K562 (cell line): ENCODE measurements around the gene TMC6. TPM values are rescaled to one million over a fixed set of nuclear protein-coding genes. Genes with fewer than 3 reads are reported as not detected.

ENCODE experiments used
- ATF1 ChIP-seq, 2 experiments: fragments of 450-650 bp in 1 of 2; IDR thresholded peaks; 2 replicates each; pipeline ENCODE4 v1.6.1; 2016; ENCODE audit warnings: missing compliant biosample characterization in 1 of 2, missing genetic modification characterization in 1 of 2
- BACH1 ChIP-seq: fragments of 200-800 bp; sonication (Bioruptor generic); IDR thresholded peaks from 2 replicates; pipeline ENCODE4 v1.6.1; 2016; ENCODE audit warnings: missing genetic modification characterization, missing compliant biosample characterization
- CHD1 ChIP-seq: fragments of 200-600 bp; sonication (generic); IDR thresholded peaks from one replicate; pipeline ENCODE4 v1.6.1; 2012; ENCODE audit warnings: mild to moderate bottlenecking, moderate library complexity, low read length, inconsistent platforms
- ETS2 ChIP-seq: IDR thresholded peaks from 2 replicates; pipeline ENCODE4 v1.6.1; 2016; ENCODE audit warnings: borderline replicate concordance, missing genetic modification characterization, mild to moderate bottlenecking, moderate library complexity, missing compliant biosample characterization; ENCODE audit not compliant: poor library complexity, severe bottlenecking
- HDAC8 ChIP-seq: fragments of 450-650 bp; IDR thresholded peaks from 2 replicates; pipeline ENCODE4 v1.6.1; 2016; ENCODE audit warnings: mild to moderate bottlenecking, missing genetic modification characterization, moderate library complexity, missing compliant biosample characterization
- MCM5 ChIP-seq: fragments of 450-650 bp; IDR thresholded peaks from 2 replicates; pipeline ENCODE4 v1.6.1; 2016; ENCODE audit warnings: low read depth
- MCM7 ChIP-seq, 2 experiments: fragments of 450-650 bp; IDR thresholded peaks; 2 replicates each; pipeline ENCODE4 v1.6.1; 2016 to 2018
- NCOR1 ChIP-seq: fragments of 450-650 bp; IDR thresholded peaks from 2 replicates; pipeline ENCODE4 v1.6.1; 2016; ENCODE audit warnings: mild to moderate bottlenecking, moderate library complexity
- NFATC3 ChIP-seq: fragments of 450-650 bp; IDR thresholded peaks from 2 replicates; pipeline ENCODE4 v1.6.1; 2017; ENCODE audit warnings: mild to moderate bottlenecking
- SMAD3 ChIP-seq: fragments of 450-650 bp; formaldehyde crosslinking; conservative IDR thresholded peaks from 2 replicates; pipeline ENCODE4 v1.4.0; 2020; ENCODE audit warnings: mild to moderate bottlenecking
- TAF15 ChIP-seq: fragments of 200-400 bp; formaldehyde crosslinking; IDR thresholded peaks from 2 replicates; pipeline ENCODE4 v1.6.1; 2017; ENCODE audit warnings: mild to moderate bottlenecking, low read depth, low read length, moderate library complexity
- ZC3H4 ChIP-seq: sonication (generic); formaldehyde crosslinking; IDR thresholded peaks from 2 replicates; pipeline ENCODE4 v1.9.0; 2021; ENCODE audit warnings: missing genetic modification reagents, borderline replicate concordance
- ZFPM2 ChIP-seq: fragments of 250-450 bp; sonication (Bioruptor Pico); IDR thresholded peaks from 2 replicates; pipeline ENCODE4 v1.5.1; 2022; ENCODE audit warnings: mild to moderate bottlenecking
- ZNF140 ChIP-seq: fragments of 250-450 bp; sonication (Bioruptor Pico); IDR thresholded peaks from 2 replicates; pipeline ENCODE4 v1.8.0; 2021; ENCODE audit warnings: moderate library complexity, mild to moderate bottlenecking, inconsistent platforms
- polyA plus RNA-seq, 8 experiments: library from polyadenylated mRNA; depleted of rRNA in 4 of 8; stranded (reverse) in 5 of 8; unstranded in 3 of 8; fragments of >200 nt; fragmentation: Nextera tagmentation in 2 of 8; fragmentation: Illumina TruSeq in 1 of 8; extraction: Ambion mirVana in 2 of 8; extraction: Trizol in 1 of 8; gene quantifications; 2 replicates each; pipeline versions ENCODE4 v1.2.1 to v1.2.3, GENCODE V29; 2011 to 2014; ENCODE audit warnings: inconsistent platforms in 1 of 8, missing spikeins in 1 of 8
- total RNA-seq, 7 experiments: library from RNA; depleted of rRNA in 6 of 7; stranded (reverse); fragments of >200 nt in 6 of 7; fragmentation: Illumina TruSeq in 2 of 7; extraction: Trizol in 2 of 7; gene quantifications; 2 replicates each; pipeline versions ENCODE4 v1.2.1 to v1.2.3, GENCODE V29; 2011 to 2021; ENCODE audit warnings: low replicate concordance in 1 of 7
- TF ChIP-seq, protein P1 (sequence below): fragments of 250-450 bp; sonication (Bioruptor Pico); IDR thresholded peaks from 2 replicates; pipeline ENCODE4 v1.8.0; 2022; ENCODE audit warnings: moderate library complexity, mild to moderate bottlenecking, inconsistent platforms
- TF ChIP-seq, protein P2 (sequence below), 2 experiments: fragments of 450-650 bp in 1 of 2; IDR thresholded peaks; 2 replicates each; pipeline ENCODE4 v1.6.1; 2011 to 2017; ENCODE audit warnings: low read depth in 2 of 2, antibody characterized with exemption in 1 of 2, borderline replicate concordance in 1 of 2, low read length in 1 of 2, mild to moderate bottlenecking in 1 of 2, mixed read lengths in 1 of 2; ENCODE audit not compliant: control insufficient read depth in 1 of 2
- TF ChIP-seq, protein P3 (sequence below), 2 experiments: fragments of 450-650 bp; formaldehyde crosslinking in 1 of 2; IDR thresholded peaks; 2 replicates each; pipeline versions ENCODE4 v1.4.0 to v1.6.1; 2014 to 2020; ENCODE audit warnings: mild to moderate bottlenecking in 2 of 2, borderline replicate concordance in 1 of 2, low read depth in 1 of 2

Gene TMC6
- total and polyA plus RNA-seq, 9 of the 15 experiments (the other 6 are each of a cell fraction or from before 2014, with no cell fraction given): 4.1 to 351 (median 66.9) TPM

DNA sequence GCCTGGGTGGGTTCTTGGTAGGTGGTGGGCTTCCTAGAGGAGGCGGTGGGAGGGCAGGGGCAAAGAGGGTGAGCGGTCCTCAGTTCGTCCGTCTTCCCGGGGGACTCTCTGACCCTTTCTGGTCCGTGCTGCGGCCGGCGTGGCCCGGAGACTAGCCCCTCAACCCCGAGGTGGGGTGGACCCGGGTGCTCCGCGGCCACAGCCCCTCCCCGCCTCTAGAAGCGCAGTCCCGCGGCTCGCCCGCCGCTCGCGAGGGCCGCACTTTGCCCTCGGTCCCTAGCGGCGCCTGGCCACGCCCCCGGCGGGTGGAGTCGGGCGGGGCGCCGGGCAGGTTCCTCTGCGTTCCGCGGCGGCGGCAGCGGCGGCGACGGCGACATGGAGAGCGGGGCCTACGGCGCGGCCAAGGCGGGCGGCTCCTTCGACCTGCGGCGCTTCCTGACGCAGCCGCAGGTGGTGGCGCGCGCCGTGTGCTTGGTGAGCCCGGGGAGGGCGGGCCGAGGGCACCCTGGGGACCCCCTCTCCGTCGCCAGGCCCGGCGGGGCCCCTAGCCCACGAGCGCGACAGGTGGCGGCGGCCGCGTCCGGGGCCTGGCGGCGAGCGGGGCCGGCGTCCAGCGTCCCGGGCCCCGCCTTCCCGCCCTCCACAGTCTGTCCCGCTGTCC, 39.8 kb upstream of the TMC6 start, which contains the start of gene SYNGR2 (continued):
- TF ChIP-seq ETS2 (tag) (no peak), NCOR1 (no peak), ZFPM2 (no peak), BACH1 (tag) (no peak), HDAC8 (tag) (no peak), CHD1 (no peak), MCM7 (IDR thresholded peaks at IDR 0.05) (no peak), NFATC3 (no peak), ZNF140 (CRISPR knock-in tag) (no peak), SMAD3 (CRISPR knock-in tag) (no peak), TAF15 (no peak), ZC3H4 (CRISPR knock-in tag) (no peak), ATF1 (CRISPR knock-in tag; IDR thresholded peaks at IDR 0.05) (no peak), ATF1 (tag; IDR thresholded peaks at IDR 0.05) (peak; percentile 38; the same call in 1 of the 2 replicates), MCM5 (no peak)
- TF ChIP-seq, protein P1, sequence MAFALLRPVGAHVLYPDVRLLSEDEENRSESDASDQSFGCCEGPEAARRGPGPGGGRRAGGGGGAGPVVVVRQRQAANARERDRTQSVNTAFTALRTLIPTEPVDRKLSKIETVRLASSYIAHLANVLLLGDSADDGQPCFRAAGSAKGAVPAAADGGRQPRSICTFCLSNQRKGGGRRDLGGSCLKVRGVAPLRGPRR (CRISPR knock-in tag): no peak
- TF ChIP-seq, protein P2, sequence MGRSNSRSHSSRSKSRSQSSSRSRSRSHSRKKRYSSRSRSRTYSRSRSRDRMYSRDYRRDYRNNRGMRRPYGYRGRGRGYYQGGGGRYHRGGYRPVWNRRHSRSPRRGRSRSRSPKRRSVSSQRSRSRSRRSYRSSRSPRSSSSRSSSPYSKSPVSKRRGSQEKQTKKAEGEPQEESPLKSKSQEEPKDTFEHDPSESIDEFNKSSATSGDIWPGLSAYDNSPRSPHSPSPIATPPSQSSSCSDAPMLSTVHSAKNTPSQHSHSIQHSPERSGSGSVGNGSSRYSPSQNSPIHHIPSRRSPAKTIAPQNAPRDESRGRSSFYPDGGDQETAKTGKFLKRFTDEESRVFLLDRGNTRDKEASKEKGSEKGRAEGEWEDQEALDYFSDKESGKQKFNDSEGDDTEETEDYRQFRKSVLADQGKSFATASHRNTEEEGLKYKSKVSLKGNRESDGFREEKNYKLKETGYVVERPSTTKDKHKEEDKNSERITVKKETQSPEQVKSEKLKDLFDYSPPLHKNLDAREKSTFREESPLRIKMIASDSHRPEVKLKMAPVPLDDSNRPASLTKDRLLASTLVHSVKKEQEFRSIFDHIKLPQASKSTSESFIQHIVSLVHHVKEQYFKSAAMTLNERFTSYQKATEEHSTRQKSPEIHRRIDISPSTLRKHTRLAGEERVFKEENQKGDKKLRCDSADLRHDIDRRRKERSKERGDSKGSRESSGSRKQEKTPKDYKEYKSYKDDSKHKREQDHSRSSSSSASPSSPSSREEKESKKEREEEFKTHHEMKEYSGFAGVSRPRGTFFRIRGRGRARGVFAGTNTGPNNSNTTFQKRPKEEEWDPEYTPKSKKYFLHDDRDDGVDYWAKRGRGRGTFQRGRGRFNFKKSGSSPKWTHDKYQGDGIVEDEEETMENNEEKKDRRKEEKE (IDR thresholded peaks at IDR 0.05; ENCODE audit: borderline replicate concordance in 1 of 2, control insufficient read depth in 1 of 2, low read depth in 2 of 2, low read length in 1 of 2): 0 out of 4 replicates have a peak, but pooled peaks of 1 of the 2 experiments have one; percentile 29
- TF ChIP-seq, protein P3, sequence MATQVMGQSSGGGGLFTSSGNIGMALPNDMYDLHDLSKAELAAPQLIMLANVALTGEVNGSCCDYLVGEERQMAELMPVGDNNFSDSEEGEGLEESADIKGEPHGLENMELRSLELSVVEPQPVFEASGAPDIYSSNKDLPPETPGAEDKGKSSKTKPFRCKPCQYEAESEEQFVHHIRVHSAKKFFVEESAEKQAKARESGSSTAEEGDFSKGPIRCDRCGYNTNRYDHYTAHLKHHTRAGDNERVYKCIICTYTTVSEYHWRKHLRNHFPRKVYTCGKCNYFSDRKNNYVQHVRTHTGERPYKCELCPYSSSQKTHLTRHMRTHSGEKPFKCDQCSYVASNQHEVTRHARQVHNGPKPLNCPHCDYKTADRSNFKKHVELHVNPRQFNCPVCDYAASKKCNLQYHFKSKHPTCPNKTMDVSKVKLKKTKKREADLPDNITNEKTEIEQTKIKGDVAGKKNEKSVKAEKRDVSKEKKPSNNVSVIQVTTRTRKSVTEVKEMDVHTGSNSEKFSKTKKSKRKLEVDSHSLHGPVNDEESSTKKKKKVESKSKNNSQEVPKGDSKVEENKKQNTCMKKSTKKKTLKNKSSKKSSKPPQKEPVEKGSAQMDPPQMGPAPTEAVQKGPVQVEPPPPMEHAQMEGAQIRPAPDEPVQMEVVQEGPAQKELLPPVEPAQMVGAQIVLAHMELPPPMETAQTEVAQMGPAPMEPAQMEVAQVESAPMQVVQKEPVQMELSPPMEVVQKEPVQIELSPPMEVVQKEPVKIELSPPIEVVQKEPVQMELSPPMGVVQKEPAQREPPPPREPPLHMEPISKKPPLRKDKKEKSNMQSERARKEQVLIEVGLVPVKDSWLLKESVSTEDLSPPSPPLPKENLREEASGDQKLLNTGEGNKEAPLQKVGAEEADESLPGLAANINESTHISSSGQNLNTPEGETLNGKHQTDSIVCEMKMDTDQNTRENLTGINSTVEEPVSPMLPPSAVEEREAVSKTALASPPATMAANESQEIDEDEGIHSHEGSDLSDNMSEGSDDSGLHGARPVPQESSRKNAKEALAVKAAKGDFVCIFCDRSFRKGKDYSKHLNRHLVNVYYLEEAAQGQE (IDR thresholded peaks at IDR 0.05; ENCODE audit: borderline replicate concordance): no peak
- TF ChIP-seq, protein P3 (CRISPR knock-in tag; IDR thresholded peaks at IDR 0.05; ENCODE audit: low read depth): peak; percentile 61
